GM21825 (cell line): Measurements from ENCODE around the gene MLXIP.

Experiments used
- ATAC-seq: cut with Tn5 transposase; IDR thresholded peaks from one replicate; pipeline ENCODE4 v1.9.1; 2021; ENCODE audit warnings: mild to moderate bottlenecking, moderate library complexity; ENCODE audit not compliant: unreplicated experiment

The MLXIP gene

GRCh38 chr12:122141911-122142725, 63.6 kb downstream of the MLXIP start:
- no peak for ATAC-seq

GRCh38 chr12:122142857-122143256, 64.3 kb downstream of the MLXIP start:
- ATAC-seq = no peak

- ATAC-seq = no peak
Measured at GRCh38 chr12:122144885-122145284, 66.3 kb downstream of the MLXIP start.

DNA sequence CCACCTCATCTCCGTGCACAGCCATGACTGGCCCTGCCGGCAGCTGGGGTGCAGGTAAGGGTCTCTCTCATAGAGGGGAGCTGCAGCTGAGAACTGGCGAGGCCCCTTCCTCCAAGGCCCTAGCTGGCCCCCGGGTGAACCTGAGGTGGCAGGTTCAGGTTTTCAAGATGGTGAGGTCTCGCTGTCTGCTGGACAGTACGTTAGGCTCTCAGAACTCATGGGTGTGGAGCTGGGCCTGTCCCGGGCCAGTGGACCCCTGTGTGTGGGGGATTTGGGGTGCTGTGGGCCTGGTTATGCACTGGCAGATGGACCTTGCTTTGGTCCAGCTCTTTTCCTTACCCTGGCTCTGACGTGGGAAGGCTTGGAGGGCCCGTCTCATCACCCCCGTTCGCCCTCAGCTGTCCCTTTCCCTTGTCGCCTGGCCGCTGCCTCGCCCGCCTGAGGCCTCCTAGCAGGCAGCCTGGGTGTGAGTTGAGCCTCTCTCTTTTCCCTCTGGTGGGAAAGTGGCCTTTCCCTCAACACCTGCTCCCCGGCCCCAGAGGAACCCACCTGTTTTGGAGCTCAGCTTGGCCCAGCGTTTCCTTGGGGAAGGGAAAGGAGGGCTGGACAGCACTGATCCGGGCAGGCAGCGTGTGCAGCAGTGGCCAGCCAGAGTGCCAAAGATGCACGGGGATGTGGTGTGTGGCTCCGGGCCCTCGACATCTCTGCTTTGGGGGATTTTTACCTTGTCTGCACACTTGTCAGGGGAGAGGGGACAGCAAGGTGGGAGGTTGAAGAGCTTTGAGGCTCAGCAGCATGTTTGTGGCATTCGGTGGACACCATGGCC, 67.2 kb downstream of the MLXIP start:
- ATAC-seq = no peak

GRCh38 chr12:122147514-122148290, 69.1 kb downstream of the MLXIP start:
- ATAC-seq = no peak

GRCh38 chr12:122148657-122149056, 70.1 kb downstream of the MLXIP start:
- ATAC-seq = no peak

GRCh38 chr12:122150127-122150681, 71.6 kb downstream of the MLXIP start:
- no peak for ATAC-seq

DNA sequence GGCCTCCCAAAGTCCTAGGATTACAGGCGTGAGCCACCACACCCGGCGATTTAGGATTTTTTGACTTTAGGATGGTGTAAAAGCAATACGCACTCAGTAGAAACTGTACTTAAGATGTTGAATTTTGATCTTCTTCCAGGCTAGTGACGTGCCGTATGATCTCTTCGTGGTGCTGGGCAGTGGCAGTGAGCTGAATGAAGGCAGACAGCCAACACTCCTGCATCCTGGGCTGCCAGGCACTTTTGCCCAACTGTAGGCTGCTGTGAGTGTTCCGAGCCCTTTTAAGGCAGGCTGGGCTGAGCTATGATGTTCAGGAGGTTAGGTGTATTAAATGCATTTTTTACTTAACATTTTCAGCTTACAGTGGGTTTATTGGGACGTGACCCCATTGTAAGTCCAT, 74.2 kb downstream of the MLXIP start:
- no peak for ATAC-seq

DNA sequence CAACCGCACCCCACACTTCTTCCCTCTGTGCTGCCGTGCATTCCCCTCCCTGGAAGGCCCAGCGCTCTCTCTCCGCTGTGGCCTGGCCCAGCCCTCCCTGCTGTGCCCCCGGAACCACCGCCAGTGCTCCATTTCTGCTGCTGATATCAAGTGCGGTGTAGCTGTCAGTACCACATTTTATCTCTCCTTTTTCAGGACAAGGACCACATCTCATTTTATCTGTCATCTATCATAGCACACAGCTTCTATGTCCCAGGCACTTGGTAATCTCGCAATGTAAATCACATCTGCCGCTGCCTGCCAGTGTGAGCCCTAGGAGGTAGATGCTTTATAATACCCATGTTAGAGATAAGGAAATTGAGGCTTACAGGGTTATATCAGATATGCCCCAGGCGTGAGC, 77.1 kb downstream of the MLXIP start:
- no peak for ATAC-seq

GRCh38 chr12:122158700-122159285, 80.2 kb downstream of the MLXIP start:
- no peak for ATAC-seq

DNA sequence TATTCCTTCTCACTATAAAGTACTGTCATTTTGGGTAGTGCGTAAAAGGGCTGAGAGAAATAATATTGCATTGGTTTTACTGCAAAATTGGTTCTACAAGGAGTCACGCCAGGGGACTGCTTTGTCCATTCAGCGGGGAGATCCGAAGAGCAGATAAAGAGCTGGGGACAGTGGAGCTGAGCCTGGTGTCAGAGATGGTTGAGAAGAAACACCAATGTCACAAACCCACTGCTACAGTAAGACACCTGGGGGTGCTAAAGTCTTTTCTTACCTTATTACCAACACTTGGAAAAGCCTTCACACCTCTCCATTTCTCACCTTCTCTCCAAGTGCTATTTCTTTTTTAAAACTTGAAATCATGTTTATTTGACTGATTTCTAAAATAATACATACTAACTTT, 81.3 kb downstream of the MLXIP start:
- ATAC-seq = no peak

DNA sequence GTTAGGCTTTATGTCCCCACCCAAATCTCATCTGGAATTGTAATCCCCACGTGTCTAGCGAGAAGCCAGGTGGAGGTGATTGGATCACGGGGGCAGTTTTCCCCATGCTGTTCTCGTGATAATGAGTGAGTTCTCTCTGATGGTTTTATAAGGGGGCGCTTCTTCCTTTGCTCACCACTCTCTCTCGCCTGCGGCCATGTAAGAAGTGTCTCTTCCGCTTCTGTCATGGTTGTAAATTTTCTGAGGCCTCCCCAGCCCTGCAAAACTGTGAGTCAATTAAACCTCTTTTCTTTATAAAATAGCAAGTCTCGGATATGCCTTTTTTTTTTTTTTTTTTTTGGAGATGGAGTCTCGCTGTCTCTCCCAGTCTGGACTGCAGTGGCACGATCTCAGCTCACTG, 82.2 kb downstream of the MLXIP start:
- no peak for ATAC-seq

DNA sequence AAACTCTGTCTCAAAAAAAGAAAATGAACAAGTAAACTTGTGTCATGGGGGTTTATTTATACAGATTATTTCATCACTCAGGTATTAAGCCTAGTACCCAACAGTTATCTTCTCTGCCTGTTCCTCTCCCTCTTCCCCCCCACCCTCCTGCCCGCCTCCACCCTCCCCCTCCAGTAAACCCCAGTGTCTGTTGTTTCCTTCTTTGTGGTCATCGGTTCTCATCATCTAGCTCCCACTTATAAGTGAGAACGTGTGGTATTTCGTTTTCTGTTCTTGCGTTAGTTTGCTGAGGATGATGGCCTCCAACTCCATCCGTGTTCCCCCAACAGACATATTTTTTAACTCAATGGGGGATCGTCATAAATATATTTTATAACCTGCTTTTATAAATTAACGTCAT, 83.1 kb downstream of the MLXIP start:
- no peak for ATAC-seq

GRCh38 chr12:122162976-122163375, 84.4 kb downstream of the MLXIP start:
- ATAC-seq = no peak

DNA sequence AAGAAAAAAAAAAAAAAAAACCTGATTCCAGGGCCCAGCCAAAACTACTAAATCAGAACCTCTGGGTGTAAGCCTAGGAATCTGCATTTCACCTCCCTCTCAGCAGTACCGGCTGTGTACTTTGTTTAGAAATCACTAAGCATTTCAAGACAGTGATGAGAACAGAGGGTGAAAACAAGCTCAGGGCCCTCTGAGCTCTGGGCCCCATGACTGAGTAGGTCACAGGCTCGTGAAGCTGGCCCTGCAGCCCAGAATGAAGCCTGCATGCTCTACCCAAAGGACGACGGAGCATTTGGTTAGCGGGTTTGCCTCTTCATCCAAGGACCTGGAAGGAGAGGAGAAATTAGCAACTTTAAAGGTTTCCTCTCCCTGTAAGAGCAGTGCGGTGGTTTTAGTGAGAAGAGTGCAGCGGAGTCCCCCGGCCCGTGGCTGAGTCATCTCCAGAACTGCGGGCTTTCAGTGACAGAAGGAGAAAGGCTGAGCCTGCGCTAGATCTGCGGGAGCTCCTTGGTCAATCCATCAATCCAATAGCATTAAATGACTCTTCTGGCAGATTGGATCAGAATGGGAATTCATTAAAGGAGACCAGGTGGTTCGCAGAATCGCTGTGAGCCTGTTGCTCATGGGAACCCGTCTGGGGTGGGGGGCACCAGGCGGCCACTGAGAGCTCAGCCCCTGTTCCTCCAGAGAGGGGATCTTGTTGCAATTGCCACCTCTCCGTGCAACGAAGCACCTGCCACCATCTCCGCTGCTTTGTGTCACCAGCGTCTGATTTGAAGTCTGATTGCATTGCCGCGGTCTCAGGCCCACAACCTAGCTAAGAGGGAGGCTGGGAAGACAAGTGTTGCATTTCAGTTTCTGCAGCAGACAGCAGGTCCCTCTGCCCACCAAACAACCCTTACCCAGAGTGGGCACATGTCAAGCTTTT, 88.1 kb downstream of the MLXIP start:
- ATAC-seq = no peak

DNA sequence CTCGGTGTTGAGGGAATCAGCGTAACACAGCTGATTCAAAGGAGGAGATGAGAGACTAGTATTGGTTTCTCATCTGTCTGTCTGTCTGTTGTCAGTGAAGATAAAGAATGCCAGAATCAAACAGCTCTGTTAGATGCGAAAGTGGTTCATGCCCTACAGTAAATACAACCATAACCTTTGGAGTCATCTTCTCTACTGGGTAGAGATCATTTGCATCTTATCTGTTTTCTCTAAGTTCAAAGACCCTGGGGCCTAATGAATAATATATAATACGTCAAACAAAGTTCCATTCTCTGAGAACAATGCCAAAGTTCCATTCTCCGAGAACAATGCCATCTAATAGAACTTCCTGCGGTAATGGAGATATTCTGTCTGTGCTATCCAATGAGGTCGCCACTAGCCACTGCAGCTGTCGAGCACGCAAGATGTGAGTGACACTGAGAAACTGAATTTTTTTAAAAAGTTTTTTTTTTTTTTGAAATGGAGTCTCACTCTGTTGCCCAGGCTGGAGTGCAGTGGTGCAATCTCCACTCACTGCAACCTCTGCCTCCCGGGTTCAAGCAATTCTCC, 88.9 kb downstream of the MLXIP start:
- ATAC-seq = no peak

GRCh38 chr12:122168492-122168891, 89.9 kb downstream of the MLXIP start:
- ATAC-seq = no peak

GRCh38 chr12:122171399-122171798, 92.8 kb downstream of the MLXIP start:
- ATAC-seq = no peak

DNA sequence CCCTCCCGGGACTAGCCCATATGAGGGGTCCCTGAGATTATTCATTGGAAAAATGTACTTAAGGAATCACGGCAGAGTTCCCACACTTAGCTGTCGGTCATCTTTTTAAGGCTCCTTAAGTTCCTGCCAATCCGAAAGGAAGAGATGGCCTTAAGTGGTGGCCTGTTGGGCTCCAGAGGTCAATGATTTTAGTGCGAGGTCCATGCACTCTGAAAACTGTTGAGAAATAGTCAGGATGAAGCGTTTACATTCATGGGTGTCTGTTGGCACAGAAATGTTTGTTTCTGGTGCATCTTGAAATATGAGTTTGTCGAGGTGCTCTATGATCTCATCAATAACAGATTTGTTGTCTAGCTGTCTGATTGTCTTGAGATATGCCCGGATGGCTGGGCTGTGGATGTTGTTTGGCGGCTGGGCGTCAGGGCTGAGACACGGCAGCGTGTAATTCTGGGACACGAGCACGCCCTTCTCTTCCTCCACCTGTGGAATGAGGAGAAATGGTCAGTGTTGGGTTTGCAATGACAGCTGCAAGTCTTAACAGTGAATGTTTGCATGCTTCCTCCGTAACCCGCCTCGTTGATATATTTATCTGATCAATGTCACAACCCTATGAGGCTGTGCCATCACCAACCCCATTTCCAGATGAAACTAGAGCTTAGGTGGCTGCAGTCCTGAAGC, 93.8 kb downstream of the MLXIP start:
- ATAC-seq = no peak
